DMS 273 (cell line): ENCODE data around the gene ONECUT1.
"Not testable (repeated sequence)": the region's sequence is repeated elsewhere in the genome, so short reads cannot be mapped to it uniquely, and the experiment has no call there.

Experiments
- DNase-seq: peaks from one replicate; lab custom pipeline; 2025; ENCODE audit not compliant: unreplicated experiment; lab: John Stamatoyannopoulos, UW

ONECUT1 gene

DNA sequence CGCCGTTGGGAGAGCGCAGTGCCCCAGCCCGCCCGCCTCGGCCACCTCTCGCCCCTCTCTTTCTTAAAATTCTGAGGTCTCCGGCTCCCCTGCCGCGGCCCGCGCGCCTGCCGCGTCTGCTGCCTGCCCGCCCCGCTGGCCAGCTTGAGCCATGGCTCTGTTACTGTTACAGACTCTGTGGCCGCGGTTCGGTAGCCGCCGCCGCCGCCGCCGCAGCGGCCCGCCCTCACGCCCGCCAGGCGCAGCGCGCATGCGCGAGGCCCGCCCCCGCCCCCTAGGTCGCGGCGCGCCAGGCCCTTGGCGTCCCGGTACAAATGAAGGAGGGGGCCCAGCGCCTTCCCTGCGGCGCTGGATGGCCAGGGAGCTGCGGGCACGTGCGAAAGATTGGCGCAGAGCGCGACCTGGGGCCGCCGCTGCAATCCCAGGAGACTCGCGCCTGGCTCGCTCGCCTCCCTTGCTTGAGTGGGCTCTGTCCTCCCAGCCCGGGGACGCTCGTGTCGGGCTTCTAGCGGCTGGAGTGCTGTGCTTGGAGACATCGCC lies at the start of gene ONECUT1:
ONECUT1 (minus strand) TSS at position 168 of the 540 bp plus-strand sequence. CDS start 452 bp downstream, outside the sequence.
- peak; percentile 76 for DNase-seq

- no peak for DNase-seq
These were observed 44.2 kb upstream of the ONECUT1 start for GRCh38 chr15:52834379-52834778.

DNA sequence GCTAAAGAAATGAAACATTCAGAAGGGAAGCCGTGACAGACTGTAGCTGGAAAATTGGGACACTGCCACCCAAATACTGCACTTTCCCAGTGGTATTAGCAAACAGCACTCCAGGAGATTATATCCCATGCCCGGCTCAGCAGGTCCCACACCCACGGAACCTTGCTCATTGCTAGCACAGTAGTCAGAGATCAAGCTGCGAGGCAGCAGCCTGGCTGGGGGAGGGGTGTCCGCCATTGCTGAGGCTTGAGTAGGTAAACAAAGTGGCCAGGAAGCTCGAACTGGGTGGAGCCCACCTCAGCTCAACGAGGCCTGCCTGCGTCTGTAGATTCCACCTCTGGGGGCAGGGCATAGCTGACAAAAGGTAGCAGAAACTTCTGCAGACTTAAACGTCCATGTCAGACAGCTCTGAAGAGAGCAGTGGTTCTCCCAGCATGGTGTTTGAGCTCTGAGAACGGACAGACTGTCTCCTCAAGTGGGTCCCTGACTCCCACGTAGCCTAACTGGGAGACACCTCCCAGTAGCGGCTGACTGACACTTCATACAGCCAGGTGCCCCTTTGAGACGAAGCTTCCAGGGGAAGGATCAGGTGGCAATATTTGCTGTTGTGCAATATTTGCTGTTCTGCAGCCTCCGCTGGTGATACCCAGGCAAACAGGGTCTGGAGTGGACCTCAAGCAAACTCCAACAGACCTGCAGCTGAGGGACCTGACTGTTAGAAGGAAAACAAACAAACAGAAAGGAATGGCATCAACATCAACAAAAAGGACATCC lies 34.2 kb upstream of the ONECUT1 start:
- DNase-seq = not testable (repeated sequence)

DNA sequence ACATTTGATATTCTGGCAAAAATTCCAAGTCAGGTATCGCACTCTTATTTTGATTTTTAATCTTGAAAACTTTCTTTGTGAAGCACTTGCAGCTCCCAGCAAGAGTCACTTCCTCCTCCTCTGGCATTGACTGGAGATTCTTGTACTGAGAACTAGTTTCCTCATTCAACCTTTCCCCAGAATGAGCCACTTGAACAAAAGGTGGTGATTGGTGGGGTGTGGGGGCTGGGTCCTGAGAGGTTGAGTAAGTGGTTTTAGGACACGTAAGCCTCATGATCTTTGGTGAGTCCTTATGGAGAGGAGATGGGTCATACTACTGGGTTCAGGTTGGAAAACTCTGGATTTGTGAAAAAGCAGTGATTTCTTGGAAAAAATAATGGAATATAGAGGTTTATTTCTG lies 32.3 kb upstream of the ONECUT1 start:
- DNase-seq = no peak

GRCh38 chr15:52819253-52819652 lies 29.1 kb upstream of the ONECUT1 start:
- DNase-seq = no peak

DNA sequence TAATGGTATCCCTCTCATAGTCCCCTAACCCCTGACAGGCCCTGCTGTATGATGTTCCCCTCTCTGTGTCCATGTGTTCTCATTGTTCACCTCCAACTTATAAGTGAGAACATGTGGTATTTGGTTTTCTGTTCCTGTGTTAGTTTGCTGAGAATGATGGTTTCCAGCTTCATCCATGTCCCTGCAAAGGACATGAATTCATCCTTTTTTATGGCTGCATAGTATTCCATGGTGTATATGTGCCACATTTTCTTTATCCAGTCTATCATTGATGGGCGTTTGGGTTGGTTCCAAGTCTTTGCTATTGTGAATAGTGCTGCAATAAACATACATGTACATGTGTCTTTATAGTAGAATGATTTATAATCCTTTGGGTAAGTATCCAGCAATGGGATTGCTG lies 25.8 kb upstream of the ONECUT1 start:
- not testable (repeated sequence) for DNase-seq

- no peak for DNase-seq
These were observed 18.9 kb upstream of the ONECUT1 start for GRCh38 chr15:52808996-52809395.

DNA sequence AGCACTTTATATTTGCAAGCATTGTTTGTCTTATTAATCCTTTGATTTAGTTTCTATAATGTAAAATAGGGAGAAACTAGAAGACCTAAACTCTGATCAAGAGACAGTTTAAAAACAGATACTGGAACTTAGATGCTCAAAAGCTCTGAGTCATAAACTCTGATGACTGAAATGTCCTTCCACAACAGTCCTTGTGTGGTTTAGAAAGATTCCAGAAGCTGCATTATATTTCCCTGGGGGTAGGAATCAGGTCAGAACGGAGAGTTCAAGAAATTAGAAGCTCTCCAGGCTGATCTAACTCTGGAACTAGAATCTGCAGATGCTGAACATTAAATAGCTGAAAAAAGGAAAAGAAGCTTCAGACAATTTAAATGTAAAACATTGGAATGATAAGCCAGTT lies 18.3 kb upstream of the ONECUT1 start:
- DNase-seq = no peak

- DNase-seq = no peak
These were observed 16.1 kb upstream of the ONECUT1 start for GRCh38 chr15:52806284-52806655.

DNA sequence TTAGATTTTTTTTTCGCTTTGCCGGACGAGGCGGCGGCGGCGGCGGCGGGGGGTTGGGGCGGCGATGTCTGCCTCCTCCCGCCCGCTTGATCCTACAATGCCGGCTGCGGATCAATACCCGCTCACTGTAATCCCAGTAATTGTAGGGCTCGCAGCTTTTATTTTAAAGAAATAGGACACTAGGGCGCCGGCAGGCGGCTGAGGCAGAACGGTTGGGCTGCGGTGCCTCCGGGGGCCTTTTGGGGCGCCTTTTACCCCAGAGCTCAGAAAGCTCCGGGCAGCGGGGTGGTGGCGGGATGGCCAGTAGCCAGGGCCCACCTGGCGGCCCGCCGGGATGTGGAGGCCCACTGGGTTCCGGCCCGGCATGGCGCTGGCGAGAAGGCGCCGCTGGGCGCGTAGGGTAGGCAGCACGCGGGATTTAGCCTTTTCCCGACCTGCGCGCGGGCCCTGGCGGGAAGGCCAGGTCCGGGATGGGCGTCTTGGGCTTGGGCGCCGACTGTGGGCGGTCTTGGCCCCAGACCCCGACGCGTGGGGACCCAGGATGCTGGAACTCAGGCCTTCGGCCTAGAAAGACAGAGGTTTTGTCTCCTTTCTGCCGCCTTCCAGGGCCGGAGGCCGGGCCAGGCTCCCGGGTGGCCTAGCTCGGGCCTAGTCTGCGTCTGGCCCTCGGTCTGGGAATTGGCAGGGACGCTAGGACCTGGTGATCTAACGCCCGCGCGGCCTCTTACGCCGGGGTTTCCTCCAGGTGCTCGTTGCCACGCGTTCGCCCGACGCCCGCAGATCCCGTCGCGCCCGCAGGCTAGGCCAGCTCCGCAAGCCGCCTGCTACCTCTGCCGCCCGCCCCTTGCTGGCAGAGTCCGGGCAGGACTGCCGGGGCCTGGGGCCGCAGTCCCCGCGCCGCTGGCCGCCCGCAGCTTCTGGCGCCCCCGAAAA lies 15.5 kb upstream of the ONECUT1 start:
- DNase-seq = no peak

DNA sequence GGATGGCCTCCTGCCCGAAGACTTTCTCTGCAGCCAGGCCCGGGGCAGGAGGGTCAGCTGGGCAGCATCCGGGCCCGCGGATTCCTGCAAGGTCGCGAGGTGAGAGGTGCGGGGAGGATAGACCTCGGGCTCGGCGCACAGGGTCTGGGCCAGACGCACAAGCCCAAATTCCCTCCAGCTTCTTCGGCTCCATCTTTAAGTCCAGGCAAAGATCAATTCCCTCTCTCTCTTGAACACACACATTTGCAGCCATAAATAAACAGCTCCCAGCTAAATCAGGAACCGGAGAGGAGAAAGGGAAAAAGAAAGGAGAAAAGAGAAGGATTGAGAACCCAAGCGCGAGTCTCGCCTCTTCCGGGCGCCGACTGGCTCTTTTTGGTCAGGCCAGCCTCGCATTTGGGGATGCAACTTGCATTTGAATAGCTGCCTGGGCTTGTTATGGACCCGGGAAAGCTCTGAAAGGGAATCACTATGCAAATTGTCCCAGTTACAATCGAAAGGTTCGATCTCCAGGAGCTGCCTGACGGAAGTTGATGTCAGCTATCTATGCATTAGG lies 14.5 kb upstream of the ONECUT1 start:
- no peak for DNase-seq

- no peak for DNase-seq
These were observed 13.6 kb upstream of the ONECUT1 start for GRCh38 chr15:52803467-52804306.

GRCh38 chr15:52803108-52803466 lies 13.0 kb upstream of the ONECUT1 start:
- no peak for DNase-seq

DNA sequence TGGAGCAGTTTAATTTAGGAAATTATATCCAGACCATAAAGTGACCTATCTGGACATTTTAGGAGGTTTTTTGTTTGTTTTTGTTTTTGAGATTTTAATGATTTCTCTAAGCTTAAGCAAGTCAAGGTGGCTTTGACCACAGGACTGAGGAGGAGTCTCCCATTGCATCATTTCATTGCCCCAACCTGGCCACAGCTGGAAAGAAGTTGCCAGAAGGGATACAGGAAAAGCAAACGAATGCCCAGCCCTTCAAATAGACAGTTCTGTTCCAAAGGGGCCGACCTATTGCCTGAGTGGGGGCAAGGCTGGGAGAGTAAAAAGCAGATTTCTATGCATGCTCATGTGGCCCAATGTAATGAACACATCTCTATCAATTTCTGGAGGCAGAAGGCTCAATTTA lies 12.0 kb upstream of the ONECUT1 start:
- DNase-seq = no peak

GRCh38 chr15:52801748-52802085 lies 11.6 kb upstream of the ONECUT1 start:
- DNase-seq = no peak

GRCh38 chr15:52800828-52801747 lies 11.0 kb upstream of the ONECUT1 start:
- no peak for DNase-seq

GRCh38 chr15:52799145-52799811 lies 9.1 kb upstream of the ONECUT1 start:
- no peak for DNase-seq

DNA sequence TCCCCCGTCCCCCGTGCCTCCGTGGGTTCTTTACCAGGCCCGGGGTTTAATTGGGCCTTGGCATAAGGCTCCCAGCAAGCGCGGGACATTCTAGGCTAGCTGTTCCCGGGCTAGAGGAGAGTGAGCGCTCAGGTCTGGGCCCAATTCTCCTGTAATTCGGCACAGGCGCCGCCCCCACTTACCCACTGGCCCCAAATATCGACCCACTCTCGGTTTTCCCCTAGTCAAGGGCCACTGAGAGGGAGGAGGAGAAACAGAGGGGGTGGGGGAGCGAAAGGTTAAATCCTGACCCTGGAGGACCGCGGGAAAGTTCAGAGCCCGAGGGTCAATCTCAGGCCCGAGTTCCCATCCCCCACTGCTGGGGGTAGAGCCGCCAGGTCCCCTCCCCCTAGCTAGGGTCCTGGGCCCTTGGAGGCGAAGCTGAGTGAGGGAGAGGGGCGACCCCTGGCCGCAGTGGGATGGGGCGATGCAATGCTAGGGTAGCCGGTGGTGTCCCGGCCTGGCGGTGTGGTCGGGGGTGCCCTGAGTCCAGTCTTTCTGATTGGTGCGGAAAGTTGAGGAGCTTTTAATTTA lies 8.5 kb upstream of the ONECUT1 start:
- DNase-seq = no peak
